ENCODE measurements around the gene CNTN5.

GRCh38 chr11:99234534-99234933 lies 213.8 kb downstream of the CNTN5 start:
- TF ChIP-seq, protein P1, sequence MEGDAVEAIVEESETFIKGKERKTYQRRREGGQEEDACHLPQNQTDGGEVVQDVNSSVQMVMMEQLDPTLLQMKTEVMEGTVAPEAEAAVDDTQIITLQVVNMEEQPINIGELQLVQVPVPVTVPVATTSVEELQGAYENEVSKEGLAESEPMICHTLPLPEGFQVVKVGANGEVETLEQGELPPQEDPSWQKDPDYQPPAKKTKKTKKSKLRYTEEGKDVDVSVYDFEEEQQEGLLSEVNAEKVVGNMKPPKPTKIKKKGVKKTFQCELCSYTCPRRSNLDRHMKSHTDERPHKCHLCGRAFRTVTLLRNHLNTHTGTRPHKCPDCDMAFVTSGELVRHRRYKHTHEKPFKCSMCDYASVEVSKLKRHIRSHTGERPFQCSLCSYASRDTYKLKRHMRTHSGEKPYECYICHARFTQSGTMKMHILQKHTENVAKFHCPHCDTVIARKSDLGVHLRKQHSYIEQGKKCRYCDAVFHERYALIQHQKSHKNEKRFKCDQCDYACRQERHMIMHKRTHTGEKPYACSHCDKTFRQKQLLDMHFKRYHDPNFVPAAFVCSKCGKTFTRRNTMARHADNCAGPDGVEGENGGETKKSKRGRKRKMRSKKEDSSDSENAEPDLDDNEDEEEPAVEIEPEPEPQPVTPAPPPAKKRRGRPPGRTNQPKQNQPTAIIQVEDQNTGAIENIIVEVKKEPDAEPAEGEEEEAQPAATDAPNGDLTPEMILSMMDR (IDR thresholded peaks at IDR 0.05), result no peak
- TF ChIP-seq POLR2AphosphoS5 (IDR thresholded peaks at IDR 0.05), result no peak
- no peak for TF ChIP-seq POLR2A (IDR thresholded peaks at IDR 0.05)

Data from upper lobe of left lung (tissue), 4 donors.